Sigmoid colon (tissue), 4 donors: ENCODE results near the gene PLXNB2.

Experiments used
- POLR2A ChIP-seq, 2 donors: fragments of 450-650 bp; IDR thresholded peaks; one replicate each; pipeline ENCODE4 v1.6.1; 2016; ENCODE audit warnings: antibody characterized with exemption in 2 of 2, mild to moderate bottlenecking in 2 of 2, moderate library complexity in 2 of 2
- POLR2AphosphoS5 ChIP-seq, 4 donors: sonication (generic); formaldehyde crosslinking; IDR thresholded peaks; one replicate each; pipeline ENCODE4 v1.6.1; 2017; ENCODE audit warnings: antibody characterized with exemption in 4 of 4
- TF ChIP-seq, protein P1 (sequence below), 4 experiments: fragments of 450-650 bp in 3 of 4; fragments of 200-600 bp in 1 of 4; IDR thresholded peaks; one replicate each; pipeline ENCODE4 v1.5.1; 2016 to 2019; ENCODE audit warnings: antibody characterized with exemption in 4 of 4, mild to moderate bottlenecking in 3 of 4, moderate library complexity in 2 of 4

GRCh38 chr22:50308986-50309600 is 1.6 kb upstream of the PLXNB2 start:
- TF ChIP-seq, protein P1, sequence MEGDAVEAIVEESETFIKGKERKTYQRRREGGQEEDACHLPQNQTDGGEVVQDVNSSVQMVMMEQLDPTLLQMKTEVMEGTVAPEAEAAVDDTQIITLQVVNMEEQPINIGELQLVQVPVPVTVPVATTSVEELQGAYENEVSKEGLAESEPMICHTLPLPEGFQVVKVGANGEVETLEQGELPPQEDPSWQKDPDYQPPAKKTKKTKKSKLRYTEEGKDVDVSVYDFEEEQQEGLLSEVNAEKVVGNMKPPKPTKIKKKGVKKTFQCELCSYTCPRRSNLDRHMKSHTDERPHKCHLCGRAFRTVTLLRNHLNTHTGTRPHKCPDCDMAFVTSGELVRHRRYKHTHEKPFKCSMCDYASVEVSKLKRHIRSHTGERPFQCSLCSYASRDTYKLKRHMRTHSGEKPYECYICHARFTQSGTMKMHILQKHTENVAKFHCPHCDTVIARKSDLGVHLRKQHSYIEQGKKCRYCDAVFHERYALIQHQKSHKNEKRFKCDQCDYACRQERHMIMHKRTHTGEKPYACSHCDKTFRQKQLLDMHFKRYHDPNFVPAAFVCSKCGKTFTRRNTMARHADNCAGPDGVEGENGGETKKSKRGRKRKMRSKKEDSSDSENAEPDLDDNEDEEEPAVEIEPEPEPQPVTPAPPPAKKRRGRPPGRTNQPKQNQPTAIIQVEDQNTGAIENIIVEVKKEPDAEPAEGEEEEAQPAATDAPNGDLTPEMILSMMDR (IDR thresholded peaks at IDR 0.05) = no peak
- no peak for TF ChIP-seq POLR2AphosphoS5 (IDR thresholded peaks at IDR 0.05)
- no peak for TF ChIP-seq POLR2A (IDR thresholded peaks at IDR 0.05)
